A673 (cell line): Measurements from ENCODE around the gene PSME3IP1. TPM values are rescaled to one million over a fixed set of nuclear protein-coding genes. Genes with fewer than 3 reads are reported as not detected.

Experiments
- BruUV-seq: library from RNA; stranded (reverse); fragments of 400-500 nt; replicated peaks from 2 replicates; lab custom pipeline; 2021; lab: Mats Ljungman, UMichigan
- CTCF ChIA-PET: fragments of 300-600 bp; sonication (Branson Sonifier 250); formaldehyde crosslinking; loops from one replicate; lab custom pipeline; 2022; ENCODE audit warnings: antibody characterized with exemption; lab: Charles Lee
- POLR2A ChIA-PET: fragments of 300-600 bp; sonication (Branson Sonifier 250); formaldehyde crosslinking; loops from one replicate; lab custom pipeline; 2022; ENCODE audit warnings: antibody characterized with exemption; ENCODE audit not compliant: low non-redundant PET; lab: Charles Lee
- DNase-seq: peaks from one replicate; pipeline ENCODE4 v3.0.0-alpha.2; 2015; ENCODE audit warnings: low spot score
- H3K27ac ChIP-seq: fragments of 200-600 bp; sonication (generic); 2 replicates; pipeline ENCODE4 v1.5.1; 2016; ENCODE audit warnings: mixed run types, low read depth, mild to moderate bottlenecking, mixed read lengths, antibody characterized with exemption, low read length; ENCODE audit not compliant: poor library complexity, severe bottlenecking
- H3K27me3 ChIP-seq: fragments of 200-600 bp; sonication (generic); replicated peaks from 2 replicates; pipeline ENCODE4 v1.6.1; 2017; ENCODE audit warnings: mixed run types, low read depth, mild to moderate bottlenecking, mixed read lengths, antibody characterized with exemption, low read length; ENCODE audit not compliant: insufficient read depth, poor library complexity
- H3K36me3 ChIP-seq: fragments of 200-600 bp; sonication (generic); 2 replicates; pipeline ENCODE4 v1.6.1; 2016; ENCODE audit warnings: mixed run types, mild to moderate bottlenecking, mixed read lengths, antibody characterized with exemption, low read length; ENCODE audit not compliant: insufficient read depth, poor library complexity, severe bottlenecking
- H3K4me1 ChIP-seq: fragments of 200-600 bp; sonication (generic); 2 replicates; pipeline ENCODE4 v1.6.1; 2017; ENCODE audit warnings: mixed run types, mild to moderate bottlenecking, mixed read lengths, antibody characterized with exemption, low read length; ENCODE audit not compliant: insufficient read depth, poor library complexity, severe bottlenecking
- H3K4me3 ChIP-seq: fragments of 200-600 bp; sonication (generic); 2 replicates; pipeline ENCODE4 v1.5.1; 2016; ENCODE audit warnings: low read depth, mixed run types, mild to moderate bottlenecking, mixed read lengths, low read length; ENCODE audit not compliant: poor library complexity, severe bottlenecking
- H3K9me3 ChIP-seq: fragments of 200-600 bp; sonication (generic); 2 replicates; pipeline ENCODE4 v1.6.1; 2016; ENCODE audit warnings: mixed run types, low read depth, mild to moderate bottlenecking, mixed read lengths, antibody characterized with exemption, low read length; ENCODE audit not compliant: poor library complexity, severe bottlenecking
- CTCF ChIP-seq: fragments of 300-800, 200-600 bp; sonication (generic); conservative IDR thresholded peaks from 2 replicates; pipeline ENCODE4 v1.5.1; 2017; ENCODE audit warnings: low read depth, mild to moderate bottlenecking, antibody characterized with exemption, low read length, moderate library complexity, mixed read lengths
- EZH2 ChIP-seq: fragments of 200-600 bp; sonication (generic); IDR thresholded peaks from 2 replicates; pipeline ENCODE4 v1.6.1; 2017; ENCODE audit warnings: borderline replicate concordance, low read depth, mild to moderate bottlenecking, mixed read lengths, antibody characterized with exemption, low read length; ENCODE audit not compliant: poor library complexity, severe bottlenecking
- intact Hi-C: fragments of 100-400 bp; cut with micrococcal nuclease; formaldehyde crosslinking; loops from one replicate; pipeline ENCODE4 v1.10.0; 2022; ENCODE audit not compliant: unreplicated experiment
- total RNA-seq: library from RNA; stranded (reverse); gene quantifications from 2 replicates; pipeline ENCODE4 v1.2.3, GENCODE V29; 2021

PSME3IP1 gene
- total RNA-seq, 1 experiment from 2014 or later, result 128 TPM

- DNase-seq, result no peak
- Histone ChIP-seq H3K27me3 (no peaks in the 10 kb centered on the region), H3K4me1 (peaks cover 26% of the 10 kb centered on the region), H3K4me3 (no peak overlapping the region), H3K27ac (no peak overlapping the region), H3K9me3 (no peaks in the 10 kb centered on the region), H3K36me3 (no peaks in the 10 kb centered on the region)
- TF ChIP-seq CTCF (no peak), EZH2 (no peak)
- intact Hi-C loops, result no loop called here
- no TSS peak for BruUV-seq
- ChIA-PET POLR2A (no interaction called here), CTCF (no interaction called here)
Observed at GRCh38 chr16:57137566-57138273, 48.1 kb downstream of the PSME3IP1 start.

GRCh38 chr16:57137043-57137442, 48.8 kb downstream of the PSME3IP1 start:
- TF ChIP-seq CTCF (no peak), EZH2 (no peak)
- Histone ChIP-seq H3K36me3 (no peaks in the 10 kb centered on the region), H3K27me3 (no peaks in the 10 kb centered on the region), H3K9me3 (no peaks in the 10 kb centered on the region), H3K4me3 (no peak overlapping the region), H3K27ac (no peak overlapping the region), H3K4me1 (peaks cover 24% of the 10 kb centered on the region)
- CTCF ChIA-PET, result no interaction called here
- no TSS peak for BruUV-seq
- POLR2A ChIA-PET, result no interaction called here
- DNase-seq, result no peak
- intact Hi-C loops, result no loop called here

GRCh38 chr16:57134982-57135381, 50.9 kb downstream of the PSME3IP1 start:
- CTCF ChIA-PET, result no interaction called here
- POLR2A ChIA-PET, result no interaction called here
- BruUV-seq, result no TSS peak
- intact Hi-C loops, result no loop called here
- TF ChIP-seq EZH2, result no peak
- TF ChIP-seq CTCF, result no peak
- no peak overlapping the region for H3K4me3 ChIP-seq
- peaks cover 10% of the 10 kb centered on the region for H3K4me1 ChIP-seq
- DNase-seq, result no peak
- H3K27me3 ChIP-seq, result no peaks in the 10 kb centered on the region
- no peak overlapping the region for H3K27ac ChIP-seq
- H3K9me3 ChIP-seq, result no peaks in the 10 kb centered on the region
- no peaks in the 10 kb centered on the region for H3K36me3 ChIP-seq
